ENCODE measurements around the gene ATG2A.

ATG2A gene

GRCh38 chr11:64868904-64869570 lies 48.0 kb downstream of the ATG2A start:
- peak; percentile 83 for DNase-seq

DNA sequence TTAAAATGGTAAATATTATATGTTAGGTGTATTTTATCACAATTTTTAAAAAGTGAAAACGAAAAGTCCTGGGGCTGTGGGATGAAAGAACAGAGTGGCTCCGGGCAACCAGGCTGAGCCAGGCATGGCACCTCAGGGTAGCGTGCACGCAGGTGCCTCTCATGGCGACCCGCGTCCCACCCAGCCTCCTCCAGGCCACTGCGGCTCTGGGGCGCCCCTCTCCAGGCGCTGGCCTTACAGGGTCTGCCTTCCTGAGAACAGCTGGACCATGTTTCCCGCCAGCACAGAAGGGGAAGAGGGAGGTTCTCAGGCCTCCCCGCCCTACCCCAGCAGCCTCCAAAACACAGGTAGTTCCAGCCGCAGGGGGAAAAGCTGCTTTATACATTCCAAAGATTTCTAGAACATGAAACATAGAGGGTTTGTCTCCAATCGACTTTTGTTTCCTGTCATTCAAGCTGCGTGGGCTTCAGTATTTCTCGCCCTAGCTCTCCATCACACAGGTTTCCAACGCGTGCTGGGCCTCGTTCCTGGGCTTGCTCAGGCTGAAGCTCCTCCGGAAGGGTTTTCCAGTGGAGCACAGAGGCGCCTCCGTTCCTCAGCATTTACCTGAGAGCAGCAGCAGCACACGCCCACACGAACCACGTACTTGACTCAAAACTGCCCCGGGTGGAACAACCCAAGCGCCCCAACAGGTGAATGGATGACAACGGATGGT lies 49.1 kb downstream of the ATG2A start:
- no peak for DNase-seq

DNA sequence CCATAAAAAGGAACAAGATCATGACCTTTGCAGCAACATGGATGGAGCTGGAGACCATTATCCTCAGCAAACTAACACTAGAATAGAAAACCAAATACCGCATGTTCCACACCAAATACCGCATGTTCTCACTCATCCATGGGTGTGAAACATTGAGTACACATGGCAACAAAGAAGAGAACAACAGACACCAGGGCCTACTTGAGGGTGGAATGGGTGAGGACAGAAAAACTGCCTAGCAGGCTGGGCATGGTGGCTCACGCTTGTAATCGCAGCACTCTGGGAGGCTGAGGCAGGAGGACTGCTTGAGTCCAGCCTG lies 50.9 kb downstream of the ATG2A start:
- DNase-seq = no peak

DNA sequence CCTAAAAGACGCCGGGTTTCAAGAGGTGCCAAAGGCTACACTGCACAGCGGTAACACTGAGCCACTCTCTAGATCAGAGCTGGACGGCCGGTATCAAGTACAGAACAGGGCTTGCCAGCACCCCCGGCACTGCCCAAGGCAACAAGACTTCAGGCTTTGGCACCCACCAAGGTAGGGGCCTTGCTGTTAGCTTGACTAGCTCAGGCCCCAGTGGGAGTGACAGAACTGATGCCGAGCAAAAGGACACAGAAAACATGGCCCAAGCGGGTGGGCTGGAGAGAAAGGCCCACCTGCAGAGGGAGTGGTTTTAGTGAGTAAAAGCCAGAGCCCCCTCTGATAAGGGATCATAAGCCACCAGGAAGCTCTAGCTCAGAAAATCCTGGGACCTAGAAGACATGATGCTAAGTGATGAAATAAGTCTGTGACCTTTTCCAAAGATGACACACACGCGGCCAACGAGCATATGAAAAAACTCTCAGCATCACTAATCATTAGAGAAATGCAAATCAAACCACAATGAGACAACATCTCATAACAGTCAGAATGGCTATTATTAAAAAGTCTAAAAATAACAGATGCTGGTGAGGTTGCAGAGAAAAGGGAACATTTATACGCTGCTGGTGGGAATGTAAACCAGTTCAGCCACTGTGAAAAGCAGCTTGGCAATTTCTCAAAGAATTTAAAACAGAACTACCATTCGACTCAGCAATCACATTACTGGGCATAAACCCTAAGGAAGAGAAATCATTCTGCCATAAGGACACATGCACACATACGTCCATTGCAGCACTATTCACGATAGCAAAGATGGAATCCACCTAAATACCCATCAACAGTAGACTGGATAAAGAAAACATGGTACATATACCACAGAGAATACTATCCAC lies 51.5 kb downstream of the ATG2A start:
- peak; percentile 79 for DNase-seq

GRCh38 chr11:64864473-64865285 lies 52.3 kb downstream of the ATG2A start:
- DNase-seq = peak; percentile 80

DNA sequence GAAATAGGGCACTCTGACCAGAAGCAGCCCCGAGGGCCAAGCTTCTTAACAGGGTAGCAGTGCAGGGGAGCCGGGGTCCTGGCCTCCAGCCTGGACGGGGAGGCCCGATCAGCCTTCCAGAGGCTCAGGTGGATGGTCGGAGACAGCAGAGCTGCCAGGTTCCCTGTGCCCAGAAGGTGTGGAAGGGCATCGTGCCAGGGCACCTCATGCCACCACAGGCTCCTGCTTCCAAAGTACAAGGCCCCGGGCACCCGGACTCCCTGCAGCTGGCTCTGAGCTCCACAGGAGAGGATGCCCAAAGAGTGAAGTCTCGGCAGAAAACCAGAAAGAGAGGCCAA lies 52.9 kb downstream of the ATG2A start:
- DNase-seq = no peak

DNA sequence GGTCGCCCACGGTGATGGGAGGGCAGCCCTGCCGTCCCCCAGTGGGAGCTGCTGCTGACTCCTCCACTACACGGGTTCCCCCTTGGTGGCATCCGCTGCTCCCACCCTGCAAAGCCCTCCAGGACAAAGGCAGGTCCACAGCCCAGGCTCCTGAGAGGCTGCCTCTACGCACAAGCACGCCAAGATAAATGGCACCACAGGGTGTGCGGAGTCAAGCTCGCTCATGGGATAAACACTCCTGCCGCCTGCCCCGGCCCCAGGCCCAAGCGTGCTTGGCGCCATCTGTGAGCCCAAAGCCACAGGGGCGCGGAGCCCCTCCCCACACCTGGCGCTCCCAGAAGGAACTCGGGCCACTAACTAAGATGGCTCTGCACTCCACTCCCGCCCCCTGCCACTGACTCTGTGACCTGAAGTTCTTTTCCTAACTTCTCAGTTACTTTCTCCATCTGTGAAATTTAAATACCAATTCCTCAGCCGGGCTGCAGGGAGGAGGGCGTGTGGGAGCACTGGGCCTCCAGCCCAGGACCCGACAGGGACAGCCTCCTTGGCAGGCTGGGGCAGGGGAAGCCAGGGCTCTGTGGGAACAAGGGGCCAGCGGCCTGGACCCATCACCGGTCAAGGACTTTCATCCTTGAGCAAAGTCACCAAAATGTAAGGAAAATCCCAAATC lies 53.5 kb downstream of the ATG2A start:
- DNase-seq = no peak

- DNase-seq = no peak
These were observed 54.0 kb downstream of the ATG2A start for GRCh38 chr11:64862987-64863390.

- no peak for DNase-seq
These were observed 55.6 kb downstream of the ATG2A start for GRCh38 chr11:64861227-64861975.

DNA sequence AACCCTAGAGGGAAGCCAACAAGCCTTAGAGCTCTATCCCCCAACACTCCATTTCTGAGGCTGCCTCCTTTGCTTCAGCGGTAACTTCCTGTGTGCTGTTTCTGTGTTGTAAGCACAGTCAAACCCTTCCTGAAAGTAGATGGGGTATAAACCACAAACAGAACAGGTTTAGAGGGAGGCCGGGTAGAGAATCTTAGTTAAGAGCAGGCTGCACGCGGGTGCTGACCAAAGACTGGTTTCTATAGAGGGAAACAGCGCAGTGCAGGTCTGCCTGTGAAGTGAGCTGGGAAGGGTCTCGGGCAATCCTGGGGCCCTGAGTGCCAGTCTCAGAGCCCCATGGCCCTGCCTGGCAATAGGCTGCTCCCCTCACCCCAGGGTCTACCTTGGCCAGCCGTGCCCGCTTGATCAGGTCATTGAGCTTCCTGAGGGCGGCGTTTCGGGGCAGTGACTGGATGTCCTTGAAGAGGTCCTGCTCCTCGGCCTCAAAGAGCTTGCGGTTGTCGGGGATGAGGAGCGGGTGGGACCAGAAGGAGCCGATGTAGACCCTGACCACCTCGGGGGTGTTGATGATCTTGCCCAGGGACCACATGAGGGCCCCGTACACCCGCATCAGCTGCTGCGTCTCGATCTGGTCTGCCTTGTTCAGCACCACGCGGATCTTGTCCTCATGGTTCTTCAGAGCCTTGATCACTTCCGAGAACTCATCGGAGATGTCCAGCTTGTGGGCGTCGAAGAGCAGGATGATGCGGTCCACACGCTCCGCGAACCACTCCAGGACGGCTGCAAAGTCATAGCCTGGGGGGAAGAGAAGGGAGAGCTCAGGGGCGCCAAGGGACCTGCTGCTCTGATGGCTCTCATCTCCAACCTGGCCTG lies 57.2 kb downstream of the ATG2A start:
- peak; percentile 84 for DNase-seq

GRCh38 chr11:64858467-64859263 lies 58.3 kb downstream of the ATG2A start:
- DNase-seq = peak; percentile 87

DNA sequence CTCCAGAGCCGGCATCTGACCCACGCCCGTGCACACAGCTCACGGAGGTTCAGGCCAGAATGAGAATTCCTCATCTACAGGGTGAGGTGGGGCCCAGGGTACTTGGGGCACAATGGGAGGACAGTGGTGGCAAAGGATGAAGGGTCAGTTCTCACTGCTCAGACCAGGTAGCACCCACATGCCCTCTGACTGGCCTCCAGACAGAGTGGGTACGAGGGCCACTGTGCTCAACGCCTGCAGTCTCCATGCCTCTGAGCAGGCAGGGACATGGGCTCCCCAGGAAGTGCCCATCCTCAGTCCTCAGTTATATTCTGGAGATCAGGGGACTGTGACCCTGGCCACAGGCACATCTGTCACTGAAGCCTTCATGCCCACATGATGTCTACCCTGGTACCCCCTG lies 59.5 kb downstream of the ATG2A start:
- DNase-seq = no peak

DNA sequence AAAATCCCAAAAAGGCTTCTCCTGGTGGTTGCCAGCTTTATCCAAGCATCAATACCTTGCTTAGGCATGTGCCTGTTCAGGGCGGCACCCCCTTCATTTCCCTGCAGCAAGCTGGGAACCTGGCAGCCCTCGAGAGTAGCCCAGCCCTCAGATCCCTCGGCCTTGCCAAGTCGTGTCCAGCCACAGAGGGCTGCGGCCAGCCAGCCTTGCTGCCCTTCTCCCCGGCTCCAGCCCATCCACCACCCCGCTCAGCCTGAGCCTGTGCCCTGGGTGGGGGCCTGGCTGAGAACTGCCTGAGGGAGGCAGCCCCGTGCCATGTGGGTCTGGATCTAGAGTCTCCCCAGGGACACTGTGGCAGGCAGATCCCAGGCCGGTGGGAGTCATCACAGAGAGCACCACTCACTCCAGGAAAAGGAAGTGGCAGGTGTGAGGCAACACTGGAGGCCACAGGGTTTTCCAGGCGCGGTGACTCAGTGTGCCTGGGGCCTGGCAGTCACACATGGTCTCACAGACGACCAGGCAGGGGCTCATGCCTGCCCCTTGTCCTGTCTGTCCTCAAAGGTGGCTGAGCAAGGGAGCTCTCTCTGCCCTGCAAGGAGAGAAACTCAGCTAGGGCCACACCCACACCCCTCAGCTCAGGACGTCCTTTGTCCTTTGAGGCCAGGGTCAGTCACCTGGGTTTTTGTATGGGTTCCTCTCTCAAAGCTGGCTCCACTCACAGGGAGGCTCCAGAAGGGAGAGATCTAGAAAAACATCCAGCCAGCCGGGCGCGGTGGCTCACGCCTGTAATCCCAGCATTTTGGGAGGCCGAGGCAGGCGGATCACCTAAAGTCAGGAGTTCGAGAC lies 60.4 kb downstream of the ATG2A start:
- DNase-seq = peak; percentile 84

GRCh38 chr11:64855596-64856304 lies 61.3 kb downstream of the ATG2A start:
- DNase-seq = no peak

- DNase-seq = peak; percentile 87
These were observed 62.2 kb downstream of the ATG2A start for GRCh38 chr11:64854534-64855502.

GRCh38 chr11:64854157-64854533 lies 62.9 kb downstream of the ATG2A start:
- no peak for DNase-seq

GRCh38 chr11:64853709-64854108 lies 63.3 kb downstream of the ATG2A start:
- peak; percentile 75 for DNase-seq

Data from activated effector memory CD4-positive, alpha-beta T cell treated with anti-CD3 and anti-CD28 coated beads, Interleukin-2, amount 50 U/mL, for 16 hours (primary cell).